Left ventricle myocardium inferior (tissue), 1 donor: ENCODE results near the gene KCNQ1. TPM values are rescaled to one million over a fixed set of nuclear protein-coding genes. Genes with fewer than 3 reads are reported as not detected.

ENCODE experiments used
- DNase-seq: peaks from one replicate; pipeline ENCODE4 v3.0.0-alpha.2; 2020
- H3K27ac ChIP-seq: fragments of 200-600 bp; replicated peaks from 2 replicates; pipeline ENCODE4 v1.8.0; 2021
- H3K27me3 ChIP-seq: fragments of 200-600 bp; 2 replicates; pipeline ENCODE4 v1.8.0; 2021; ENCODE audit warnings: low read depth
- H3K36me3 ChIP-seq: fragments of 200-600 bp; 2 replicates; pipeline ENCODE4 v1.8.0; 2021
- H3K4me1 ChIP-seq: fragments of 200-600 bp; 2 replicates; pipeline ENCODE4 v1.8.0; 2021
- H3K4me3 ChIP-seq: fragments of 200-600 bp; 2 replicates; pipeline ENCODE4 v1.8.0; 2021; ENCODE audit warnings: mild to moderate bottlenecking, moderate library complexity
- H3K9me3 ChIP-seq: fragments of 200-600 bp; replicated peaks from 2 replicates; pipeline ENCODE4 v1.8.0; 2021
- CTCF ChIP-seq: fragments of 200-600 bp; IDR thresholded peaks from 2 replicates; pipeline ENCODE4 v1.8.0; 2021; ENCODE audit warnings: antibody characterized with exemption, mild to moderate bottlenecking, borderline replicate concordance
- intact Hi-C: fragments of 100-400 bp; cut with micrococcal nuclease; formaldehyde crosslinking; loops from one replicate; pipeline ENCODE4 v1.11.0; 2022
- total RNA-seq: library from RNA; stranded (reverse); fragmentation: NEBNext Ultra II Directional; extraction: Animal tissue kit (Norgen Biotek cat#: 25700); gene quantifications from one replicate; pipeline ENCODE4 v1.2.1, GENCODE V29; 2021
- donor health status: DM: no; HTN: yes; CAD: no; lungs with severe emphysema.

Gene KCNQ1
- total RNA-seq, 1 donor from 2014 or later: 41.8 TPM

GRCh38 chr11:2833051-2833715, 388.4 kb downstream of the KCNQ1 start:
- peaks cover 12% of the 10 kb centered on the region for H3K9me3 ChIP-seq
- H3K4me1 ChIP-seq: peaks cover 64% of the 10 kb centered on the region
- no peak for TF ChIP-seq CTCF
- no peaks in the 10 kb centered on the region for H3K27me3 ChIP-seq
- H3K36me3 ChIP-seq: no peaks in the 10 kb centered on the region
- no peak overlapping the region for H3K27ac ChIP-seq
- intact Hi-C loops: no loop called here
- peak; percentile 8 for DNase-seq
- H3K4me3 ChIP-seq: no peak overlapping the region

DNA sequence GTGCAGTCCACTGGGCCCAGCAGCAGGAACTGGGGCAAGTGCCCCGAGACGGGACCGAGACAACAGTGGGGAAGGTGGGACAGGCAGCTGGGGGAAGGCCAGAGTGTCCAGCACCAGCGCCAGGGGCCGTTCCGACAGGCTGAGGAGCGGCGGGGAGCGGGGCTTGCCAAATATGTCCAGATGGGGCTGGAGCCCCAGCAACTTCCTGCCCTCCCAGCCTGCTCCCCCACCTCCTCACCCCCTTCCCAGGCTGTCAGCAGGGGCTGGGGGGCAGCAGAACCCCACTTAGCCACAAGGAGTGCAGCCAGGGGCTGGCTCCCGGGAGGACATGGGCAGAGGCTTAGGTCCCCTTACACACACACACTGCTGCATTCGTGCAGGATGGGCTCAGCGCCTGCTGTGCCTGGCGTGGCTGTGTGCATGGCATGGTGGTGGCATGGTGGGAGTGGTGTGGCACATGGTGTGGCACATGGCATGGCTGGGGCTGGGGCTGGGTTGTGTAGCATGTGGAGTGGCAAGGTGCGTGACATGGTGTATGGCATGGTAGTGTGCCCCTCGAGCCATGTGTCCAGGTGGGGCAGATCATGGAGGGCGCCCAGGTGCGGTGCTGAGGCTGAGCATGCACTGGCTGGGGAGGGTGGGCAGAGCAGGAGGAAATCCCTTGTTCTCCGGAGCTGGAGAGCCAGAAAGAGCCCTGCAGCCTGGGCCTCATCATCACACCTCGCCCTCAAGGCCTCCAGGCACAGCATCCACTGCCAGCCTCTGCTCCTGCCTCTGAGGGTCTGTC, 389.1 kb downstream of the KCNQ1 start:
- no peaks in the 10 kb centered on the region for H3K36me3 ChIP-seq
- no peak overlapping the region for H3K4me3 ChIP-seq
- DNase-seq: peak; percentile 10
- H3K4me1 ChIP-seq: peaks cover 66% of the 10 kb centered on the region
- H3K9me3 ChIP-seq: peaks cover 7% of the 10 kb centered on the region
- TF ChIP-seq CTCF: no peak
- intact Hi-C loops: no loop called here
- no peaks in the 10 kb centered on the region for H3K27me3 ChIP-seq
- H3K27ac ChIP-seq: no peak overlapping the region

DNA sequence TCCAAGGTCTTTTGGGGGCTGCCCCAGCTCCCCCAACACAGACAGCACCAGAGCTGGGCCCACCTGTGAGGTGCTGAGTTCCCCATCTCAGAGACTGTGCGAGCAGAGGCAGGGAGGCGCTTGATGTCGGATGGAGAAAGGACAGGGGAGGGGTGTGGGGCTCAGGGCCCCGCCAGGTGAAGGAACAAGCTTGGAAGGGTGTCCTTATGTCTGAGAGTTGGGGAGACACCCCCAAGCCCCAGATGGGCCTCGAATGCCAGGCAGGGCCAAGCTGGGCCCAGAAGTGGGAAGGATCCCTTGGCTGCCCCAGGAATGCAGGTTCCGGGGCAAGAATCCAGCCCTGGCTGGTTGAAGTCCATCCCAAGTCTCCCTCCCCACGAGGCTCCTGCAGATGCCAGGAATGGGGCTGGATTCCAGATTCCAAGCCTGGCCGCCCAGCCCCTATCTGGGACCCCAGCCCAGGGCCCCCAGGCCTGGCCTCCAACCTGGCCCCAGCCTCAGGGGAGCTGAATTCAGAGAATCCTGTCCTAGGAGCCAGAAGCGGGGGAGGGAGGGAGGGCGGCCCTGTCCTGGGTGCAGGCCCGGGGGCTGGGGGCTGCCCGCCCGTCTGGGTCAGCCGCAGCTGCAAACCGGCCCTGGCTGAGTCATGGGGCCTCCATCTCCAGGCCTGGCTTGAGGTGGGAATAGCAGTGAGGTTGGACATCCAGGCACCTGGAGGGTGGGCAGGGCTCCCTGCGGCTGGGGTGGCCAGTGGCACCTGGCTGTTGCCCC, 389.9 kb downstream of the KCNQ1 start:
- intact Hi-C loops: no loop called here
- no peak for TF ChIP-seq CTCF
- Histone ChIP-seq H3K4me3 (no peak overlapping the region), H3K9me3 (no peaks in the 10 kb centered on the region), H3K36me3 (no peaks in the 10 kb centered on the region), H3K4me1 (peaks cover 65% of the 10 kb centered on the region), H3K27ac (no peak overlapping the region), H3K27me3 (no peaks in the 10 kb centered on the region)
- DNase-seq: no peak

DNA sequence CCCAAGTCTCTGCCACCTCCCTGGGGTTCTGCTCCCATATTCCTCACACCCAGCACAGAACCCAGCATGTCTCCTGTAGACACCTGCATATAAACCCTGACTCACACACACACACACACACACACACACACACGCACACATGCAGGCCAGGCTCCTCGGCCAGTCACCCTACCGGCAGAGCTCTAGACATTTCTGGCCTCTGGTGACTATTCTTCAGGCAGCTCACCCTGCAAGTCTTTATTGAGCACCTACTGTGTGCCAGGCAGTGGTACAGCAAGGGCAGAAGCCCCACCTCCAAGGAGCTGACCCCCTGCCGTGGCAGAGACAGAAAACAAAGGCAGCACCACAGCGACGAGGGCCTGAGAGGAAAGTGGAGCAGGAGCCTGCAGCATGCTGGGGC, 390.5 kb downstream of the KCNQ1 start:
- Histone ChIP-seq H3K9me3 (no peaks in the 10 kb centered on the region), H3K4me1 (peaks cover 62% of the 10 kb centered on the region), H3K27ac (no peak overlapping the region), H3K27me3 (no peaks in the 10 kb centered on the region), H3K36me3 (no peaks in the 10 kb centered on the region), H3K4me3 (no peak overlapping the region)
- TF ChIP-seq CTCF: no peak
- intact Hi-C loops: no loop called here
- no peak for DNase-seq

- TF ChIP-seq CTCF: no peak
- no peak overlapping the region for H3K27ac ChIP-seq
- H3K9me3 ChIP-seq: no peaks in the 10 kb centered on the region
- DNase-seq: no peak
- H3K4me3 ChIP-seq: no peak overlapping the region
- H3K4me1 ChIP-seq: peaks cover 60% of the 10 kb centered on the region
- intact Hi-C loops: no loop called here
- no peaks in the 10 kb centered on the region for H3K27me3 ChIP-seq
- no peaks in the 10 kb centered on the region for H3K36me3 ChIP-seq
Observed at GRCh38 chr11:2835751-2836150, 390.9 kb downstream of the KCNQ1 start.
